IPS-NIHi11 (cell line): ENCODE data around the gene S1PR1.

Experiments
- DNase-seq: peaks from one replicate; pipeline ENCODE4 v3.0.0; 2012; ENCODE audit warnings: mixed read lengths, low spot score

Gene S1PR1

GRCh38 chr1:101245246-101245927 lies 8.6 kb downstream of the S1PR1 start:
- DNase-seq: no peak

GRCh38 chr1:101247404-101248287 lies 10.8 kb downstream of the S1PR1 start:
- DNase-seq: no peak

- no peak for DNase-seq
These were observed 13.4 kb downstream of the S1PR1 start for GRCh38 chr1:101250222-101250621.

- no peak for DNase-seq
These were observed 13.9 kb downstream of the S1PR1 start for GRCh38 chr1:101250656-101251272.

- no peak for DNase-seq
These were observed 14.7 kb downstream of the S1PR1 start for GRCh38 chr1:101251504-101251903.

GRCh38 chr1:101253976-101254674 lies 17.3 kb downstream of the S1PR1 start:
- no peak for DNase-seq

- DNase-seq: no peak
These were observed 20.9 kb downstream of the S1PR1 start for GRCh38 chr1:101257500-101258325.

- no peak for DNase-seq
These were observed 22.9 kb downstream of the S1PR1 start for GRCh38 chr1:101259744-101260148.

GRCh38 chr1:101260556-101261350 lies 23.9 kb downstream of the S1PR1 start:
- no peak for DNase-seq

- DNase-seq: no peak
These were observed 24.8 kb downstream of the S1PR1 start for GRCh38 chr1:101261623-101262022.

GRCh38 chr1:101262060-101262459 lies 25.2 kb downstream of the S1PR1 start:
- DNase-seq: no peak

GRCh38 chr1:101262630-101263348 lies 26.0 kb downstream of the S1PR1 start:
- no peak for DNase-seq

GRCh38 chr1:101264697-101265096 lies 27.9 kb downstream of the S1PR1 start:
- no peak for DNase-seq

GRCh38 chr1:101265684-101266083 lies 28.9 kb downstream of the S1PR1 start:
- no peak for DNase-seq

GRCh38 chr1:101267082-101267481 lies 30.3 kb downstream of the S1PR1 start:
- no peak for DNase-seq

- DNase-seq: no peak
These were observed 32.1 kb downstream of the S1PR1 start for GRCh38 chr1:101268893-101269292.

GRCh38 chr1:101275672-101276071 lies 38.9 kb downstream of the S1PR1 start:
- no peak for DNase-seq

- DNase-seq: no peak
These were observed 40.0 kb downstream of the S1PR1 start for GRCh38 chr1:101276818-101277217.

- no peak for DNase-seq
These were observed 41.4 kb downstream of the S1PR1 start for GRCh38 chr1:101278238-101278637.

GRCh38 chr1:101278845-101279244 lies 42.0 kb downstream of the S1PR1 start:
- no peak for DNase-seq
